NK-92 (cell line): Measurements from ENCODE around the gene NIT2.

Experiments
- DNase-seq: peaks from one replicate; lab custom pipeline; 2025; ENCODE audit not compliant: unreplicated experiment; lab: John Stamatoyannopoulos, UW

Gene NIT2

GRCh38 chr3:100395679-100396431 lies 61.3 kb downstream of the NIT2 start:
- DNase-seq: no peak

- DNase-seq: no peak
Observed at GRCh38 chr3:100396967-100397366, 62.4 kb downstream of the NIT2 start.

- DNase-seq: no peak
Observed at GRCh38 chr3:100399341-100400071, 64.9 kb downstream of the NIT2 start.

GRCh38 chr3:100400419-100400779 lies 65.8 kb downstream of the NIT2 start:
- DNase-seq: no peak

- peak; percentile 82 for DNase-seq
Observed at GRCh38 chr3:100400780-100401673, 66.5 kb downstream of the NIT2 start, which contains the start of the genes LNP1 and TOMM70. TSS of gene LNP1 (plus strand) at chr3:100401539. CDS start at chr3:100429730, 28,191 bp downstream. TSS of gene TOMM70 (minus strand) at chr3:100401089. CDS start at chr3:100400949, 140 bp downstream.

GRCh38 chr3:100401674-100402041 lies 67.1 kb downstream of the NIT2 start:
- no peak for DNase-seq

- no peak for DNase-seq
Observed at GRCh38 chr3:100402256-100402655, 67.7 kb downstream of the NIT2 start.

- DNase-seq: no peak
Observed at GRCh38 chr3:100402891-100403290, 68.3 kb downstream of the NIT2 start.

GRCh38 chr3:100403362-100404249 lies 69.0 kb downstream of the NIT2 start:
- DNase-seq: no peak

- no peak for DNase-seq
Observed at GRCh38 chr3:100404250-100404548, 69.6 kb downstream of the NIT2 start.

- no peak for DNase-seq
Observed at GRCh38 chr3:100407164-100407563, 72.6 kb downstream of the NIT2 start.

- no peak for DNase-seq
Observed at GRCh38 chr3:100407977-100408532, 73.5 kb downstream of the NIT2 start.
